HepG2 (cell line): ENCODE measurements around the gene TPD52L2. TPM values are rescaled to one million over a fixed set of nuclear protein-coding genes. Genes with fewer than 3 reads are reported as not detected.
A peak's percentile ranks its signal among the peaks of the same experiment; 100 is the strongest.

Experiments used
- BORCS8-MEF2B ChIP-seq: sonication (generic); formaldehyde crosslinking; IDR thresholded peaks from 2 replicates; pipeline ENCODE4 v1.8.0; 2022; ENCODE audit warnings: mild to moderate bottlenecking, missing genetic modification reagents
- GLI4 ChIP-seq: sonication (generic); formaldehyde crosslinking; IDR thresholded peaks from 2 replicates; pipeline ENCODE4 v1.5.1; 2020; ENCODE audit warnings: missing genetic modification reagents, mild to moderate bottlenecking, moderate library complexity, borderline replicate concordance
- HOXA3 ChIP-seq: sonication (generic); formaldehyde crosslinking; IDR thresholded peaks from 2 replicates; pipeline ENCODE4 v1.5.0; 2020; ENCODE audit warnings: missing genetic modification reagents
- KDM2A ChIP-seq: sonication (generic); formaldehyde crosslinking; IDR thresholded peaks from 2 replicates; pipeline ENCODE4 v1.4.0; 2020; ENCODE audit warnings: low read depth, missing genetic modification reagents, borderline replicate concordance
- KLF12 ChIP-seq: sonication (generic); formaldehyde crosslinking; IDR thresholded peaks from 2 replicates; pipeline ENCODE4 v1.4.0; 2020; ENCODE audit warnings: missing genetic modification reagents, borderline replicate concordance
- KLF6 ChIP-seq: IDR thresholded peaks from 2 replicates; pipeline ENCODE4 v1.8.0; 2016; ENCODE audit warnings: missing biosample characterization, missing genetic modification reagents
- MAFG ChIP-seq: sonication (generic); formaldehyde crosslinking; IDR thresholded peaks from 2 replicates; pipeline ENCODE4 v1.5.1; 2020; ENCODE audit warnings: mild to moderate bottlenecking, missing genetic modification reagents
- MTA3 ChIP-seq: sonication (generic); formaldehyde crosslinking; IDR thresholded peaks from 2 replicates; pipeline ENCODE4 v1.4.0; 2020; ENCODE audit warnings: missing genetic modification reagents
- NFIC ChIP-seq: IDR thresholded peaks from 2 replicates; pipeline ENCODE4 v1.6.1; 2012; ENCODE audit warnings: mild to moderate bottlenecking, low read length, inconsistent platforms
- NR0B2 ChIP-seq: sonication (generic); formaldehyde crosslinking; IDR thresholded peaks from 2 replicates; pipeline ENCODE4 v1.4.0; 2020; ENCODE audit warnings: mild to moderate bottlenecking, missing genetic modification reagents
- RAD51 ChIP-seq: fragments of 450-650 bp; IDR thresholded peaks from 2 replicates; pipeline ENCODE4 v1.6.1; 2016; ENCODE audit warnings: borderline replicate concordance
- SMAD3 ChIP-seq: sonication (generic); formaldehyde crosslinking; IDR thresholded peaks from 2 replicates; pipeline ENCODE4 v1.4.0; 2020; ENCODE audit warnings: missing genetic modification reagents
- SOX6 ChIP-seq, 2 experiments: fragments of 450-650 bp in 1 of 2; sonication (generic) in 1 of 2; formaldehyde crosslinking in 1 of 2; IDR thresholded peaks; 2 replicates each; pipeline versions ENCODE4 v1.4.0 to v1.6.1; 2017 to 2020; ENCODE audit warnings: antibody characterized with exemption in 1 of 2, mild to moderate bottlenecking in 1 of 2, missing genetic modification reagents in 1 of 2
- TP53 ChIP-seq: sonication (generic); formaldehyde crosslinking; conservative IDR thresholded peaks from 2 replicates; pipeline ENCODE4 v1.4.0; 2020; ENCODE audit warnings: missing genetic modification reagents
- ZNF10 ChIP-seq: sonication (generic); formaldehyde crosslinking; IDR thresholded peaks from 2 replicates; pipeline ENCODE4 v1.4.0; 2020; ENCODE audit warnings: mild to moderate bottlenecking, low read depth, missing genetic modification reagents, borderline replicate concordance
- ZNF143 ChIP-seq: sonication (generic); formaldehyde crosslinking; IDR thresholded peaks from 2 replicates; pipeline ENCODE4 v1.4.0; 2020; ENCODE audit warnings: missing genetic modification reagents
- ZNF205 ChIP-seq: IDR thresholded peaks from 2 replicates; pipeline ENCODE4 v1.6.1; 2018; ENCODE audit warnings: missing biosample characterization, missing genetic modification reagents
- ZNF740 ChIP-seq: sonication (generic); formaldehyde crosslinking; IDR thresholded peaks from 2 replicates; pipeline ENCODE4 v1.4.0; 2020; ENCODE audit warnings: missing genetic modification reagents
- ZNF777 ChIP-seq: sonication (generic); formaldehyde crosslinking; IDR thresholded peaks from 2 replicates; pipeline ENCODE4 v1.4.0; 2020; ENCODE audit warnings: missing genetic modification reagents
- ZNF883 ChIP-seq: sonication (generic); formaldehyde crosslinking; IDR thresholded peaks from 2 replicates; pipeline ENCODE4 v1.5.1; 2020; ENCODE audit warnings: mild to moderate bottlenecking, missing genetic modification reagents; ENCODE audit errors: not compliant biosample characterization
- ZXDC ChIP-seq: sonication (generic); formaldehyde crosslinking; IDR thresholded peaks from 2 replicates; pipeline ENCODE4 v1.5.0; 2020; ENCODE audit warnings: mild to moderate bottlenecking, missing genetic modification reagents
- polyA plus RNA-seq, 8 experiments: library from polyadenylated mRNA; depleted of rRNA in 3 of 8; stranded (reverse) in 7 of 8; unstranded in 1 of 8; fragments of >200 nt; fragmentation: Illumina TruSeq in 4 of 8; extraction: Trizol in 4 of 8; gene quantifications; 2 replicates each; pipeline versions ENCODE4 v1.2.1 to v1.2.3, GENCODE V29; 2011 to 2016; ENCODE audit warnings: low read depth in 4 of 8, missing spikeins in 1 of 8, mixed read lengths in 1 of 8; ENCODE audit not compliant: insufficient read depth in 1 of 8
- total RNA-seq, 5 experiments: library from RNA; depleted of rRNA; stranded (reverse); fragments of >200 nt; fragmentation: Illumina TruSeq; extraction: Trizol; gene quantifications; 2 replicates each; pipeline ENCODE4 v1.2.3, GENCODE V29; 2016; ENCODE audit warnings: low read depth in 1 of 5
- TF ChIP-seq, protein P1 (sequence below): sonication (generic); formaldehyde crosslinking; IDR thresholded peaks from 2 replicates; pipeline ENCODE4 v1.4.0; 2020; ENCODE audit warnings: missing genetic modification reagents

TPD52L2 gene
- total and polyA plus RNA-seq, 2 of the 13 experiments (the other 11 are each of a cell fraction or from before 2014, with no cell fraction given), result 156 to 184 TPM

GRCh38 chr20:63854069-63854765 lies 10.9 kb upstream of the TPD52L2 start (continued):
- peak; percentile 46; the same call in 1 of the 2 replicates for TF ChIP-seq ZNF777 (CRISPR knock-in tag)
- no peak for TF ChIP-seq MAFG (CRISPR knock-in tag)
- no peak for TF ChIP-seq NR0B2
- 0 out of 2 replicates have a peak, but pooled peaks have one; percentile 45 for TF ChIP-seq KLF12 (CRISPR knock-in tag)
- no peak for TF ChIP-seq ZNF10
- peak; percentile 42 for TF ChIP-seq ZNF143 (CRISPR knock-in tag)
- TF ChIP-seq SMAD3 (CRISPR knock-in tag), result no peak
- TF ChIP-seq ZXDC (CRISPR knock-in tag), result no peak
- TF ChIP-seq KLF6 (CRISPR knock-in tag), result no peak; the same call in 1 of the 2 replicates
- TF ChIP-seq NFIC, result no peak
- no peak for TF ChIP-seq SOX6 (IDR thresholded peaks at IDR 0.05)
- TF ChIP-seq SOX6 (CRISPR knock-in tag; IDR thresholded peaks at IDR 0.05), result no peak; the same call in 1 of the 2 replicates
- no peak for TF ChIP-seq RAD51
- TF ChIP-seq, protein P1, sequence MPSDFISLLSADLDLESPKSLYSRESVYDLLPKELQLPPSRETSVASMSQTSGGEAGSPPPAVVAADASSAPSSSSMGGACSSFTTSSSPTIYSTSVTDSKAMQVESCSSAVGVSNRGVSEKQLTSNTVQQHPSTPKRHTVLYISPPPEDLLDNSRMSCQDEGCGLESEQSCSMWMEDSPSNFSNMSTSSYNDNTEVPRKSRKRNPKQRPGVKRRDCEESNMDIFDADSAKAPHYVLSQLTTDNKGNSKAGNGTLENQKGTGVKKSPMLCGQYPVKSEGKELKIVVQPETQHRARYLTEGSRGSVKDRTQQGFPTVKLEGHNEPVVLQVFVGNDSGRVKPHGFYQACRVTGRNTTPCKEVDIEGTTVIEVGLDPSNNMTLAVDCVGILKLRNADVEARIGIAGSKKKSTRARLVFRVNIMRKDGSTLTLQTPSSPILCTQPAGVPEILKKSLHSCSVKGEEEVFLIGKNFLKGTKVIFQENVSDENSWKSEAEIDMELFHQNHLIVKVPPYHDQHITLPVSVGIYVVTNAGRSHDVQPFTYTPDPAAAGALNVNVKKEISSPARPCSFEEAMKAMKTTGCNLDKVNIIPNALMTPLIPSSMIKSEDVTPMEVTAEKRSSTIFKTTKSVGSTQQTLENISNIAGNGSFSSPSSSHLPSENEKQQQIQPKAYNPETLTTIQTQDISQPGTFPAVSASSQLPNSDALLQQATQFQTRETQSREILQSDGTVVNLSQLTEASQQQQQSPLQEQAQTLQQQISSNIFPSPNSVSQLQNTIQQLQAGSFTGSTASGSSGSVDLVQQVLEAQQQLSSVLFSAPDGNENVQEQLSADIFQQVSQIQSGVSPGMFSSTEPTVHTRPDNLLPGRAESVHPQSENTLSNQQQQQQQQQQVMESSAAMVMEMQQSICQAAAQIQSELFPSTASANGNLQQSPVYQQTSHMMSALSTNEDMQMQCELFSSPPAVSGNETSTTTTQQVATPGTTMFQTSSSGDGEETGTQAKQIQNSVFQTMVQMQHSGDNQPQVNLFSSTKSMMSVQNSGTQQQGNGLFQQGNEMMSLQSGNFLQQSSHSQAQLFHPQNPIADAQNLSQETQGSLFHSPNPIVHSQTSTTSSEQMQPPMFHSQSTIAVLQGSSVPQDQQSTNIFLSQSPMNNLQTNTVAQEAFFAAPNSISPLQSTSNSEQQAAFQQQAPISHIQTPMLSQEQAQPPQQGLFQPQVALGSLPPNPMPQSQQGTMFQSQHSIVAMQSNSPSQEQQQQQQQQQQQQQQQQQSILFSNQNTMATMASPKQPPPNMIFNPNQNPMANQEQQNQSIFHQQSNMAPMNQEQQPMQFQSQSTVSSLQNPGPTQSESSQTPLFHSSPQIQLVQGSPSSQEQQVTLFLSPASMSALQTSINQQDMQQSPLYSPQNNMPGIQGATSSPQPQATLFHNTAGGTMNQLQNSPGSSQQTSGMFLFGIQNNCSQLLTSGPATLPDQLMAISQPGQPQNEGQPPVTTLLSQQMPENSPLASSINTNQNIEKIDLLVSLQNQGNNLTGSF, result 0 out of 2 replicates have a peak, but pooled peaks have one; percentile 72
- peak; percentile 73; the same call in 1 of the 2 replicates for TF ChIP-seq KDM2A (CRISPR knock-in tag)
- TF ChIP-seq GLI4 (CRISPR knock-in tag), result no peak
- TF ChIP-seq ZNF883 (CRISPR knock-in tag), result peak; percentile 2
- TF ChIP-seq BORCS8-MEF2B (CRISPR knock-in tag), result 0 out of 2 replicates have a peak, but pooled peaks have one; percentile 17
- TF ChIP-seq ZNF740 (CRISPR knock-in tag), result peak; percentile 82; the same call in 1 of the 2 replicates
- no peak for TF ChIP-seq MTA3 (CRISPR knock-in tag)
- peak; percentile 63 for TF ChIP-seq HOXA3 (CRISPR knock-in tag)
- TF ChIP-seq ZNF205, result no peak
- 0 out of 2 replicates have a peak, but pooled peaks have one; percentile 73 for TF ChIP-seq TP53 (CRISPR knock-in tag)
